ENCODE measurements around the gene COBLL1.

DNA sequence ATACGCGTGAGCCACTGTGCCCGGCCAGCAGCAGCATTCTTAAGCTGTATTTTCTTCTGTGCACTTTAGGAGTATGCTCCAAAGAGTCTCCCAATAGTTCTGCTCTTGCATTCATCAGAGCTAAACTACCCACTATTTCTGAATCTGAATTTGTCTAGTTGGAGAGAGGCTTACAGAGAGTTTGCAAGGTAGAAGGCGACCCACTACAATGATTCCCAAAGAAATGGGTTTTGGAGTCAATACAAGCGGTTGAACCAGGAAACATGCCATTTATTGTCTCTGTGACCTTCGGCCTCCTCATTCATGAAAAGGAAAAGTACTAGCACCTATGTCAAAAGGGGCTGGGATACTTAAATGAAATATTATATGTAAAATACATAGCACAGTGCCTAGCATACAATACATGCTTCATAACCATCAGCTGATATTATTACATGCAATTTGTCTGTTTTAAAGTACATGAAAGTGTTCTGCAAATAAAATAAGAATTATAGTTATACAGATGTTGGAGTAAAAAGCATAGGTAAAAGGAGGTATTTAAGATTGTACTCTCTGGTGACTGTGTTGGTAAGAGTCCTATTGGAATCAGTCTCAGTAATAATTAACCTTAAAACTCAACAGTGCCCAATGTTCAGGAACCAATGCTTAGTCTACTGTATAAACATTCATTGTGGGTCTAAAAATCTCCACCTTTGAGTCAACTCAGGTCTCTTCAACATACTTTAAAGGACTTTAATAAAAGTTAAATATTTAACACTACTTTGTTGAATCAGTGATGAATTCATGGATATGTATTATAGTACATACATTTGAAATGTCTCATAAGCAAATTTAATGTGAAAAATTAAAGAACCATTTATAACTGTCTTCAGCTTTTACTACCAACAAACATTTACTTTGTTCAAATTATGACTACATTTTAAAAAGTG is 130.5 kb downstream of the COBLL1 start:
- TF ChIP-seq, protein P1, sequence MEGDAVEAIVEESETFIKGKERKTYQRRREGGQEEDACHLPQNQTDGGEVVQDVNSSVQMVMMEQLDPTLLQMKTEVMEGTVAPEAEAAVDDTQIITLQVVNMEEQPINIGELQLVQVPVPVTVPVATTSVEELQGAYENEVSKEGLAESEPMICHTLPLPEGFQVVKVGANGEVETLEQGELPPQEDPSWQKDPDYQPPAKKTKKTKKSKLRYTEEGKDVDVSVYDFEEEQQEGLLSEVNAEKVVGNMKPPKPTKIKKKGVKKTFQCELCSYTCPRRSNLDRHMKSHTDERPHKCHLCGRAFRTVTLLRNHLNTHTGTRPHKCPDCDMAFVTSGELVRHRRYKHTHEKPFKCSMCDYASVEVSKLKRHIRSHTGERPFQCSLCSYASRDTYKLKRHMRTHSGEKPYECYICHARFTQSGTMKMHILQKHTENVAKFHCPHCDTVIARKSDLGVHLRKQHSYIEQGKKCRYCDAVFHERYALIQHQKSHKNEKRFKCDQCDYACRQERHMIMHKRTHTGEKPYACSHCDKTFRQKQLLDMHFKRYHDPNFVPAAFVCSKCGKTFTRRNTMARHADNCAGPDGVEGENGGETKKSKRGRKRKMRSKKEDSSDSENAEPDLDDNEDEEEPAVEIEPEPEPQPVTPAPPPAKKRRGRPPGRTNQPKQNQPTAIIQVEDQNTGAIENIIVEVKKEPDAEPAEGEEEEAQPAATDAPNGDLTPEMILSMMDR (IDR thresholded peaks at IDR 0.05; ENCODE audit: low read length), result no peak
- no peak for TF ChIP-seq EZH2 (IDR thresholded peaks at IDR 0.05; ENCODE audit: borderline replicate concordance, low read length)

Measured in OCI-LY1 (cell line).